Tracheal epithelial cell (primary cell): ENCODE measurements around the gene UBE2Z. TPM values are rescaled to one million over a fixed set of nuclear protein-coding genes. Genes with fewer than 3 reads are reported as not detected.

Source experiments
- total RNA-seq: library from RNA; depleted of rRNA; stranded (reverse); fragments of >200 nt; gene quantifications from 2 replicates; pipeline ENCODE4 v1.2.1, GENCODE V29; 2014

The UBE2Z gene
- 37.9 and 68.2 TPM in 2 replicates for total RNA-seq

DNA sequence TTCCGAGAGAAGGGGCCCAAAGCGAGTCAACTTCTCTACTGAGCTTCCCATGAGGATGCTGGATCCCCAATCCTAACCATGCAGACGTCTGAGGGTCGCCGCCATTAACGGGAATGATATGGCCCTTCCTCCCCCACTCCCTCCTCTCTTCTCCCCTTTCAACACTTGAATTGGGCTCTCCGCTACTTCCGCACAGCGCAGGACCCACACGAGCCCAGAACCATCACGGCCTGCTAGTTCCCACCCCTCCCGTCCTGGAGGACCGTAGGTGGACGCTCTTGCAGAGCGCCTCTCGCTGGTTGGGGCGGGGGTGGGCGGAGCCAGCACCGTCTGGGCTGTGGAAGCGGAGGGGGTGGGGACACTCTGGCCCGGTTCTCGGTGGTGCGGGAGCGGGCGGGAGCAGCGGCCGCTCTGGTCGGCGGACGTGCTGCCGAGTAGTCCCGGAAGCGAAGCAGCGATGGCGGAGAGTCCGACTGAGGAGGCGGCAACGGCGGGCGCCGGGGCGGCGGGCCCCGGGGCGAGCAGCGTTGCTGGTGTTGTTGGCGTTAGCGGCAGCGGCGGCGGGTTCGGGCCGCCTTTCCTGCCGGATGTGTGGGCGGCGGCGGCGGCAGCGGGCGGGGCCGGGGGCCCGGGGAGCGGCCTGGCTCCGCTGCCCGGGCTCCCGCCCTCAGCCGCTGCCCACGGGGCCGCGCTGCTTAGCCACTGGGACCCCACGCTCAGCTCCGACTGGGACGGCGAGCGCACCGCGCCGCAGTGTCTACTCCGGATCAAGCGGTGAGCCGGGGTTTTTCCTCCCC is at the start of gene UBE2Z:
UBE2Z (plus strand) TSS at position 361 of the 797 bp plus-strand sequence; CDS start at position 458, 97 bp downstream.

DNA sequence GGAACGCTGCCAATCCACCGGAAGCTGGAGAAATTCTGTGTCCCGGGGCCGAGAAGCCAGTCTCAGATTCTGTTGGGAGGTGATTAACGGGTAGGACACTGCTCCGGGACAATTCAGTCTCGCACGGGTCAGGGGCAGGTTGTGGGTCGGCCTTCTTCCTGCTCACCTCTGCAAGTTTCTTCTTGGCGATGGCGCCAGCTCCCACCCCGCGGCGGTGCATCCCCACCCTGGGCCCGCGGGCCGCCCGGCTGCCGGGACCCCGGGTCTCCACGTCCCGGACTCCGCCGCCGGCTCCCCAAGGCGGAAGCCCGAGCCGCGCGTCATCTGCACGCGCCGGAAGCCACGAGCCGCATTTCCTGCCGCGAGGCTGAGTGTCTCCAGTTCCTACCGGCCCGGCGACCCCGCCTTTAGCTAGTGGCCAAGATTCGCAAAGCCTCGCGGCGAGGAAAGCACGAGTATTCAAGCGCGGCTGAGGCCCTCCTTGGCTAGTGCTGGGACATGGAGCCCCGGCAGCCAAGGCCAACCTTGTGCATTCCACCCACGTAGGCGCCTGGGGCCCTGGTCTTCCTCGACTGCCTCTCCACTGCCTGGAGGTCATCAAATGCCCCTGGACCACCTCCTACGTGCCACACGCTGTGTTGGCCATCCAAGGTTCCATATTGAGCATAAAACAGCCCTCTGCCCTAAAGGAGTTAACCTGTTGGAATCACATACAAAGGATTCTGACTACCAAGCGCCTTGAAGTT is 36.5 kb downstream of the UBE2Z start, which contains the start of gene SNF8:
SNF8 (minus strand) TSS at position 328 of the 746 bp plus-strand sequence; CDS start at position 220, 108 bp downstream.

Other genes starting within 250 kb of the UBE2Z start
- not detected in 2 replicates for gene PRAC1, start 185.9 kb upstream of the UBE2Z start, total RNA-seq
- not detected in 2 replicates for gene PRAC2, start 185.2 kb upstream of the UBE2Z start, total RNA-seq
- 0.24 TPM in 1 of 2 replicates, not detected in the other for gene HOXB13, start 179.7 kb upstream of the UBE2Z start, total RNA-seq
- under 0.01 TPM in 1 of 2 replicates, not detected in the other for gene TTLL6, start 91.2 kb upstream of the UBE2Z start, total RNA-seq
- gene CALCOCO2, start 77.4 kb upstream of the UBE2Z start, total RNA-seq, result 27.1 and 29.4 TPM in 2 replicates
- 25.4 and 49.6 TPM in 2 replicates for gene ATP5MC1, start 15.6 kb upstream of the UBE2Z start, total RNA-seq
- 51.1 and 55.8 TPM in 2 replicates for gene SNF8, start 36.4 kb downstream of the UBE2Z start, total RNA-seq
- gene GIP, start 60.2 kb downstream of the UBE2Z start, total RNA-seq, result not detected in 2 replicates
- gene IGF2BP1, start 89.0 kb downstream of the UBE2Z start, total RNA-seq, result under 0.01 and 0.24 TPM in 2 replicates
- 0.24 and 1.3 TPM in 2 replicates for gene B4GALNT2, start 224.4 kb downstream of the UBE2Z start, total RNA-seq